T47D (cell line): ENCODE data around the gene SAPCD1.

Experiments
- DNase-seq, 2 experiments: peaks; one replicate each; pipeline versions ENCODE4 v3.0.0 to v3.0.0-alpha.2; 2011 to 2012; ENCODE audit warnings: low read depth in 1 of 2, low spot score in 1 of 2
- JUND ChIP-seq: IDR thresholded peaks from 2 replicates; pipeline ENCODE4 v1.6.1; 2012; ENCODE audit warnings: low read depth
- in situ Hi-C: cut with HindIII; loops from 2 replicates; pipeline ENCODE4 v1.10.0; 2016; ENCODE audit warnings: low sequenced_read_pairs, low pct_unique_long_range_greater_than_20kb

Gene SAPCD1

DNA sequence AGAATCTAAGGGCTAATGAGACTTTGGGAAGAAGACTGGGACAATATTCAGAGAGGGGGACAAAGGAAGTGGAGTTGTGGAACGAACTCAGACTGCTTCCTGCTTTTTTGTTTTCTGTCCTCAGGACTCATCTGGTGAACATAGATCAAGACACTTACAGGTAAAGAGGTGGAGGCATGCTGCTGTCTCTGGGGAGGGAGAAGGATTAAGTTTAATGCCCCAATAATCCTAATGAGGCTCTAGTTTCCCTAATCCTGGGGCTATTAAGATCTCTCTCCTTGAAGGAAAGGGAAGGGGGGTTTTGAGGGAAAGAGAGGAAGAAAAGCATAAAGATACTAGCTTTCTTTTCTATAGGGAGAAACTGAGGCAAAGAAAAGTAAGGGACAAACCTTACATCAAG lies 18.0 kb upstream of the SAPCD1 start:
- no peak for TF ChIP-seq JUND
- DNase-seq, result no peak
- in situ Hi-C loops, result no loop called here

DNA sequence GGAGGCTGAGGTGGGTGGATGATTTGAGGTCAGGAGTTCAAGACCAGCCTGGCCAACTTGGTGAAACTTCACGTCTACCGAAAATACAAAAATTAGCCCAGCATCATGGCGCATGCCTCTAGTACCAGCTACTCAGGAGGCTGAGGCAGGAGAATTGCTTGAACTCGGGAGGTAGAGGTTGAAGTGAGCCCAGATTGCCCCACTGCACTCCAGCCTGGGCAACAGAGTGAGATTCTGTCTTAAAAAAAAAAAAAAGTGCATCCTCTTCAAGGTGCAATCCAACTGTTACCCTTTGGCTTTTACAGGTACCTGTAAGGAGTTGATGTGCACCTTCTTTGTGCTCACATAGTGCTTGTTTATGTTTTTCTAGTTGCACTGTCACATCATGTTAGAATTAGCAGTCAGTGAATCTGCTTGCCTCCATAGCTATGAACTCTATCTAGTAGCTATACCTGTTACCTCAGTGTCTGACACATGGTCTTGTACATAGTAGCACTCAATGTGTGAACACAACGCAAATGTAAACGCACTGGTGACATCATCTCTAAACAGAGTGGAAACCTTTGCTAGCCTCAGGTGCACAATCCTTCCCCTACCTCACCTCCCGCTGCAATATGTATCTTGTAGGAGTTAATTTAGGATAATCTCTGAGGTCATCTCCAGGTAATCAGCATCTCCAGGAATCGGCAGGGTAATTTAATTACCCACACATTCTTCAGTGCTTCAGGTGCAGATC lies 13.0 kb upstream of the SAPCD1 start:
- no peak for TF ChIP-seq JUND
- in situ Hi-C loops, result no loop called here
- DNase-seq, result peak in 1 of 2 experiments; percentile 52

DNA sequence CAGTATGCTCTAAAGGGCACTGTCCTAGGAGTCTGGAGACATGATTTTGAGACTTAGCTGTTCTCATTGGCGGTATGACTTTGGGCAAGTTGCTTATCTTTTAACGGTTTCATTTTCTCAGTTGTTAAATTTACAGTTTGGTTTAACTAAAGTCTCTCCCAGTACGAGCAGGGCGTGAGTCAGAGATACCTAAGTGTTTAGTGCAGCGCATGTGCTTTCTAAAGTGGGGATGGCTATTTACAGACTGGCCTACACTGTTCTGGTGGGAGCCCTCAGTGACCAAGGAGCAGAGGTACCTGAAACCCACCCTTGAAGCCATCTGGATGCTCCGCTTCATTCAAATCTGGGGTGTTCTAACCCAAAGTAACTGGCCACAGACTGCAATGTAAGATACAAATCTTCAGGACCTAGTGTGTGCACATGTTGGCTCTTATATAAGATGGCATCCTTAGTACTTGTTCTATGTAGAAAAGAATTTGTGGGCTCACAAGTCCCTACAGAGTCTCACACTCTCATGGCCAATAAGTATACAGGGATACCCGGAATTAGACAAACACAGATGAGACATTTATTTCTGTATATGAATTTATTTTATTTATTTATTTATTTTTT lies 11.9 kb upstream of the SAPCD1 start:
- no peak for TF ChIP-seq JUND
- in situ Hi-C loops, result no loop called here
- DNase-seq, result no peak

DNA sequence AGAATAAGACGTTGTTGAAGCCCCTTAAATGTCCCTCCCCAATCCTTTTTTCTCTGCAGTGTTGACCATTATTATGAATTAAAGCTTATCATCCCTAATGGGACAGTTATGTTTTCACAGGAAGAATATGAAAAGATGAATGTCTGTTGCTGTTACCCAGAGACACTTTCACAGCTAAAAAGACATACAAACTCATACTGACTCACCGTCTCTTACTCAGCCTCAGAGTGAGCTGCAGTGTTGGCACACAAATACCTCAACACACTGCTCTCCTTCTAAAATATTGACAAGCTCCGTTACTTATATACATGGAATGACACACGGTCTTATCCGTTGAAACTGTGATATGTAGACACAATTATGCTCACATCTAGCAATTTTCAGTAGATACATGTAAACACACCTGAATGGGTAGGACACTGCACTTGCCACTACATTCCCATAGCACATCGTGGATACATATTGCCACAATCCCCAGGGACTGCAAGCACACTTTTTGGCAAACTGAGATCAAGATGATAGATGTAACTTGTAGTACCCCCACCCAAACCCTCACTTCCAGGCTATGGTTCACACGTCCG lies 9.6 kb upstream of the SAPCD1 start:
- TF ChIP-seq JUND, result no peak
- DNase-seq, result no peak
- in situ Hi-C loops, result no loop called here

DNA sequence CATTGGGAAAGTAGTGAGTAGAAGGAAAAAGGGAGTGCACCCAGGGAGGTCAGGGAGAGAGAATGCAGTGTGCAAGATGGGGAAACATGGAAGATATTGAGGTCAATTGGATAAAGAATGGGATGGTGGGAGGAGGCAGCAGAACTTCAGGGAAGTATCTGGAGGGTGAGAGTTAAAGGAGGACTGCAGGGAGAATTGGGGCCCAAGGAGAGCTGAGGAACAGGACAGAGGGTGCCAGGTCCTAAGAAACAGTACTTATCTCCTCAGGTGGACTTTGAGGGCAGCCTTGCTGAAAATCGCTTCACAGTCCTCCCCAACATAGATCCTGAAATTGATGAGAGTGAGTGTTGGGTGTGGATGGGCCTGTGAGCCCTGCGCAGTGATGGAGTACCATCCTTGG lies 4.2 kb upstream of the SAPCD1 start:
- in situ Hi-C loops, result no loop called here
- no peak for TF ChIP-seq JUND
- no peak for DNase-seq

DNA sequence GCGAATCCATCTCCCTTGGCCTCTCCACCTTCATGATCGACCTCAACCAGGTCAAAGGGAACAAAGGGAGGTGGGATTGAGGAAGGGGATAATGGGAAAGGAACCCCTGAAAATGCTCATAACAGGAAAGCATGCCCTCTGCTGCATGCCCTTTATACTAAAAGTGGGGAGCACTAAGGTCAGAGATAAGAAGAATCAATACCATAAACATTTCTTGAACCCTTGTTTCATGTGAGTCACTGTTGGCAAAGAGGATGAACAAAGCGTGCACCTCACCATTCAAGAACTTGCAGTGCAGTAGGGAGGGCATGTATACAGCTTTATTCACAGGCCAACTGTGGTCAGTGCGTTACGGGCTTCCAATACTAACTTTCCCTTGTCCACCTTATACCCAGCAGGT lies 1.7 kb upstream of the SAPCD1 start:
- DNase-seq, result no peak
- TF ChIP-seq JUND, result no peak
- in situ Hi-C loops, result no loop called here

DNA sequence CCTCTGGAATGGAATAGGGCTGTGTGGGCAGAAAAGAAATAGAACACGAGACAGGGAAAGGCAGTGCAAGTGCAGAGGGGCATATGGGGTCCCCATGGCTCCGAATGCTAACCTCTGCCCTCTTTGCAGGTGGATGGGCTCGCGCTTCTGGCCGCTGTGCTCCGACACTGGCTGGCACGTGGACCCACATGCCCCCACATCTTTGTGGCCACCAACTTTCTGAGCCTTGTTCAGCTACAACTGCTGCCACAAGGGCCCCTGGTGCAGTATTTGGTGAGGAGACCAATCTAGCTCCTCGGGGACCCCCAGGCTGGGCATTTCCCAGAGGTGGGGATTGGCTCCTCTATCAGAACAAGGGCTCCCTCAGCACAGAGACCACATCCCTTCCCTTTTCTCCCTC lies 1.1 kb upstream of the SAPCD1 start:
- TF ChIP-seq JUND, result no peak
- in situ Hi-C loops, result no loop called here
- no peak for DNase-seq

DNA sequence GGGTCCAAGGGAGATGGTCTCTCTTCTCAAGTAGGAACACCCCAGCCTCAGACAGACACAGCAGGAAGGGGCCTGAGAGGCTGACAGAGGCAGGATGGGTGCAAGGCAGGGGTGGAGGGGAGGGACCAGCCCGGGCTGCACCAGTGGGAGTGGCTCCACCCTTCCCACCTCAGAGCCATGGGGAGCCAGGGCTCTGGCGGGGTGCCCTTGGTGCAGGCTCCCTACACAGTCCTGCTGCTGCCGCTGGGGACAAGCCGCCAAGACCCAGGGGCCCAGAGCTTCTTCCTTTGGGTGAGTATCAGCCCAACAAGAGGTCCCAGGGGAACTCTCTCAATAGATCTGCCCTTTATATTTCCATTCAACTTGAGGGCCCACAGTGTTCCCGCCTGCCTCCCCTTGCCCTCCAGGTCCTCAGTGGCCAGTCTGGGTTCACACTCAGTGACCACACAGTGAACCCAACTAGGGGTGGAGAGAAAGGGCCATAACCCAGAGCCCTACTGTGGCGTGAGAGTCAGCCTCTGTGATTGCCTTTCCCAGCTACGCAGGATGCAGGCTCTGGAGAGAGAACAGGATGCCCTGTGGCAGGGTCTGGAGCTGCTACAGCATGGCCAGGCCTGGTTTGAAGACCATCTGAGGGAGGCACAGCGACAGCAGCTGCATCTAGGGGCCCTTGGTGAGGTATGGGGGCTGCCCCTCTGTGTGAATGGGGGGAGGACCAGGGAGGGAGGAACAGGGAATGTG lies 592 bp downstream of the SAPCD1 start:
- in situ Hi-C loops, result no loop called here
- no peak for DNase-seq
- no peak for TF ChIP-seq JUND

DNA sequence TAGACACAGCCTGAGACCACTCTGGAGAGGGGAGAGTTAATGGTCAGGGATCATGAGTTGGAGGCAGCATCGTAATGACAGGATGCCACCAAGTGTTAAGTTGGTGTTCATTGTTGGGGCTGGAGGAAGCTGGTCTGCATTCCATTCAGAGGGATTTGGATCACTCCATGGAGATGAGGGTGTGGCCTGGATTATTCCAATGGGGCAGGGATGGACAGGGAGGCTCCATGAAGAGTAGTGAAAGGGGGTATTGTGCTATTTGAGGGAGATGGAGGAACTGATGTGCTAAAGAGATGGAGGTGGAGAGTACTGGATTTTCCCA lies 1.1 kb downstream of the SAPCD1 start:
- in situ Hi-C loops, result no loop called here
- DNase-seq, result peak; percentile 55 to 84
- TF ChIP-seq JUND, result no peak

DNA sequence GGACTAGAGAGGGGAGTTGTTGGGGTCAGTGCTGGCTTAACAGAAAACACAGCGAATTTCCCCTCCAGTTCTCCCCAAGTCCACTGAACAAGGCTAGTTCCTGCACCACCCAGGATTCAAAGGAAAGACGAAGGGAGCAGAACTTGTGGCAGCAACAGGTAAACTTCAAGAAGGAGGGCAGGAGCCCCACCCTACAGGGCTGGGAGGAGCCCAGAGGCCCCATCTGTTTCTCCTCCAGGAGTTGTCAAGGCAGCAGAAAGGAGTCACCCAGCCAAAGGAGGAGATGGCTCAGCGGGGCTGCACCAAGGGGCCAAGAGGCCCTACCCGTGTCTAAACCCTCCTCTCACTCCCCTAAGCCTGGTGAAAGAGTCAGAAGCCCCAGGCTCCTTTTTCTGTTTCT lies 1.7 kb downstream of the SAPCD1 start:
- DNase-seq, result no peak
- in situ Hi-C loops, result no loop called here
- no peak for TF ChIP-seq JUND

DNA sequence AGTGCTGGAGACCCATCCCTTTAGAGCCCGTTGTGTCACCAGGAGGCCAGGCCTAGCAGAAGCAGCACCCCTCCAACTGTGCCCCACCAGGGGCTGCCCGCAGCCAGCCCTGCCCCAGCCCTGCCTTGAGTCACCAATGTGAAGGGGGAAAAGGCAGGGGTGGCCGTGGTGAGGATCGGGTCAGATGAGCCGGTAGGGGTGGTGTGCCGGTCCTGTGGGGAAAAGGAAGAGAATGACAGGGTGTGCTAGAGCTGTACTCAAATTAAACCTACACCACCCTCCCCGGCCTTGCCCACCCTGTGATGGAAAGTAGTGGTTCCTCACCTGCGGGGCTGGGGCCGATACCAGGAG lies 3.1 kb downstream of the SAPCD1 start:
- DNase-seq, result no peak
- no peak for TF ChIP-seq JUND
- in situ Hi-C loops, result no loop called here

DNA sequence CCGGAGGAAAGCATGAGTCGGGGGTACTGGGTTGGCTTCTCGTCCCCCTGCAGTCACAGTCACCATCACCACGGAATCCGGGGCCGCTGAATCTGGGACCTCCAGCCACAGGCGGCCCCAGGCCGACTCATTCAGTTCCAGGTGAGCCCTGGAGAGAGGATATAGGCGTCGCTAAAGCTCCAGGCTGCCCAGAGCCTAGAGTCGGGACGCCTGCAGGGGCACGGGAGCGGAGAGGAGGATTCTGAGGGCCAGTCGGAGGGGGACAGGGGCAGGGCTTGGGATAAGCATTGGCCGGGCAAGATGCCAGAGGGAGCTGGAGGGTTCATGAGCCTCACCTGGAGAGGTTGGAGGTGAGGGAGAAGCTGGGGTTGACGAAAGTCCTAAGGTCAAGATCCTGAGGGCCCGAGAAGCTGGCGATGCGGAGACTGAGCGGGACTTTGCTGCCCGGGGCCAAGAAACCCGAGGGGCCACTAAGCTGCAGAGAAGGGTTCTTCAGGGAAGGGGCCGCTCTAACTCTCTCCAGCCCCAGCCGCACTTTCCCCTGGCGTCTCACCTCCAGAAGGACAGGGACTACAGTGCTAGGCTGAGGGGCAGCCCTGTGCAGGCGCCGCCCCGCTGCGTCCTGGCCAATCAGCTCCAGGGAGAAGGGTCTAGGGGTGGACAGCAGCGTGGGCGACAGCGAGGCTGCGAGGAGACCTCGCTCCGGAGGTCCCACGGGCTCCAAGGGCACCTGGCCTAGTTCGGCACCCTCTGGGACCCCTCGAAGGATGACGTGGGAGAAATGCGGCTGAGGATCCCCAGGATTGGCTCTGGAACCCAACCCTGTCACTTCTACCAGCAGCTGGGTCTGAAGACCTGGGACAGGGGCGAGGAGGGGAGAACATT lies 3.7 kb downstream of the SAPCD1 start:
- TF ChIP-seq JUND, result no peak
- in situ Hi-C loops, result no loop called here
- DNase-seq, result no peak
